HepG2 (cell line): Measurements from ENCODE around the gene LMAN2. TPM values are rescaled to one million over a fixed set of nuclear protein-coding genes. Genes with fewer than 3 reads are reported as not detected.
A peak's percentile ranks its signal among the peaks of the same experiment; 100 is the strongest.

Source experiments
- ATAC-seq: fragments of 200-7000 bp; cut with Tn5 transposase; 3 replicates; pipeline ENCODE4 v1.9.1; 2020; ENCODE audit warnings: mild to moderate bottlenecking, moderate library complexity
- Bru-seq: library from RNA; stranded (reverse); fragments of 400-500 nt; gene quantifications from one replicate; lab custom pipeline; 2021; lab: Mats Ljungman, UMichigan
- BruChase-seq, 2 experiments: library from RNA; stranded (reverse); fragments of 400-500 nt; gene quantifications; one replicate each; lab custom pipeline; 2021; lab: Mats Ljungman, UMichigan
- BruUV-seq: library from RNA; stranded (reverse); fragments of 400-500 nt; replicated peaks from 2 replicates; lab custom pipeline; 2021; lab: Mats Ljungman, UMichigan
- CTCF ChIA-PET: fragments of 300-600 bp; formaldehyde crosslinking; extraction: SDS; loops from one replicate; lab custom pipeline; 2021; ENCODE audit warnings: low total read pairs, inconsistent platforms, low intra/inter-chr PET ratio; lab: Yijun Ruan, JAX
- POLR2A ChIA-PET: fragments of 350-600 bp; sonication (Branson Sonifier 250); formaldehyde crosslinking; loops from one replicate; lab custom pipeline; 2020; ENCODE audit warnings: antibody characterized with exemption, inconsistent platforms; lab: Yijun Ruan, JAX
- DNase-seq: peaks from one replicate; pipeline ENCODE4 v3.0.0-alpha.2; 2015; ENCODE audit warnings: low spot score
- FAIRE-seq: peaks from 3 replicates; lab custom pipeline; 2011; peaks lifted over from hg19 to GRCh38; lab: Jason Lieb, UNC
- H2AFZ ChIP-seq: one replicate; pipeline ENCODE4 v1.6.1; 2011; ENCODE audit warnings: low read length, inconsistent platforms
- H3K27ac ChIP-seq: fragments of 300-600 bp; 3 replicates; pipeline ENCODE4 v1.8.0; 2011; ENCODE audit warnings: mixed run types, mild to moderate bottlenecking, mixed read lengths, low read length, inconsistent platforms; ENCODE audit not compliant: insufficient read depth; ENCODE audit errors: extremely low read length
- H3K27me3 ChIP-seq, 2 experiments: fragments of 200-600 bp in 1 of 2; 2 replicates in 1 of 2; 3 replicates in 1 of 2; pipeline versions ENCODE4 v1.6.0 to v1.8.0; 2011; ENCODE audit warnings: low read length in 2 of 2, mild to moderate bottlenecking in 2 of 2, moderate library complexity in 2 of 2, inconsistent platforms in 1 of 2; ENCODE audit not compliant: insufficient read depth in 2 of 2, control insufficient read depth in 1 of 2
- H3K36me3 ChIP-seq, 2 experiments: fragments of 200-600 bp in 1 of 2; replicated peaks in 1 of 2; 2 replicates in 1 of 2; 3 replicates in 1 of 2; pipeline versions ENCODE4 v1.5.1 to v1.8.0; 2011; ENCODE audit warnings: low read length in 2 of 2, inconsistent platforms in 1 of 2; ENCODE audit not compliant: insufficient read depth in 2 of 2, control insufficient read depth in 1 of 2
- H3K4me1 ChIP-seq: 2 replicates; pipeline ENCODE4 v1.5.1; 2012; ENCODE audit warnings: low read length, inconsistent platforms; ENCODE audit not compliant: insufficient read depth
- H3K4me2 ChIP-seq: 2 replicates; pipeline ENCODE4 v1.6.0; 2011; ENCODE audit warnings: low read depth, low read length, inconsistent platforms
- H3K4me3 ChIP-seq, 3 experiments: fragments of 200-600 bp in 1 of 3; sonication (generic), shearing (Covaris generic) in 1 of 3; replicated peaks in 1 of 3; 2 replicates each; pipeline ENCODE4 v1.5.1; 2011 to 2016; ENCODE audit warnings: low read length in 3 of 3, inconsistent platforms in 2 of 3, low read depth in 2 of 3, mild to moderate bottlenecking in 2 of 3, control low read depth in 1 of 3, mixed read lengths in 1 of 3; ENCODE audit not compliant: insufficient read depth in 1 of 3
- H3K79me2 ChIP-seq: one replicate; pipeline ENCODE4 v1.6.1; 2011; ENCODE audit warnings: low read length, inconsistent platforms; ENCODE audit not compliant: insufficient read depth
- H3K9ac ChIP-seq: 2 replicates; pipeline ENCODE4 v1.6.0; 2011; ENCODE audit warnings: mild to moderate bottlenecking, low read depth, low read length, inconsistent platforms; ENCODE audit not compliant: insufficient read depth
- H3K9me3 ChIP-seq: 2 replicates; pipeline ENCODE4 v1.5.1; 2012; ENCODE audit warnings: mild to moderate bottlenecking, low read length
- H4K20me1 ChIP-seq: 2 replicates; pipeline ENCODE4 v1.6.0; 2011; ENCODE audit warnings: inconsistent platforms, mild to moderate bottlenecking, low read length, moderate library complexity; ENCODE audit not compliant: insufficient read depth
- CBX5 ChIP-seq: sonication (generic); formaldehyde crosslinking; IDR thresholded peaks from 2 replicates; pipeline ENCODE4 v1.4.0; 2020; ENCODE audit warnings: missing genetic modification reagents, borderline replicate concordance
- IRF2 ChIP-seq: IDR thresholded peaks from 2 replicates; pipeline ENCODE4 v1.6.1; 2018; ENCODE audit warnings: missing genetic modification reagents, missing compliant biosample characterization
- JUND ChIP-seq: sonication (generic); formaldehyde crosslinking; IDR thresholded peaks from 2 replicates; pipeline ENCODE4 v1.8.0; 2022; ENCODE audit warnings: mild to moderate bottlenecking, missing genetic modification reagents
- REPIN1 ChIP-seq: sonication (generic); formaldehyde crosslinking; IDR thresholded peaks from 2 replicates; pipeline ENCODE4 v1.8.0; 2022; ENCODE audit warnings: missing genetic modification reagents, low read depth, mild to moderate bottlenecking, borderline replicate concordance
- ZNF143 ChIP-seq: sonication (generic); formaldehyde crosslinking; IDR thresholded peaks from 2 replicates; pipeline ENCODE4 v1.4.0; 2020; ENCODE audit warnings: missing genetic modification reagents
- WGBS: methylation state at CpG from one replicate; pipeline ENCODE4 v1.1.6; 2017; ENCODE audit warnings: low lambda C conversion rate; 5-methylcytosine and 5-hydroxymethylcytosine counted together
- in situ Hi-C: cut with HindIII; loops from 2 replicates; pipeline ENCODE4 v1.10.0; 2017; ENCODE audit warnings: low pct_unique_long_range_greater_than_20kb; ENCODE audit not compliant: extremely low pct_ligation_motif_present
- intact Hi-C: fragments of 100-400 bp; cut with micrococcal nuclease; formaldehyde crosslinking; loops from one replicate; pipeline ENCODE4 v1.10.0; 2022; ENCODE audit not compliant: unreplicated experiment
- long read RNA-seq, 2 experiments: library from RNA in 1 of 2; library from polyadenylated mRNA in 1 of 2; stranded (forward) in 1 of 2; unstranded in 1 of 2; transcript quantifications; one replicate each; pipeline ENCODE4 v2.0.0, GENCODE V29; 2019 to 2022
- polyA minus RNA-seq, 3 experiments: library from RNA; depleted of rRNA, polyadenylated mRNA; stranded (reverse); fragments of >200 nt; gene quantifications; 2 replicates each; pipeline ENCODE4 v1.2.3, GENCODE V29; 2011; ENCODE audit warnings: low replicate concordance in 1 of 3
- polyA plus RNA-seq, 8 experiments: library from polyadenylated mRNA; depleted of rRNA in 3 of 8; stranded (reverse) in 7 of 8; unstranded in 1 of 8; fragments of >200 nt; fragmentation: Illumina TruSeq in 4 of 8; extraction: Trizol in 4 of 8; gene quantifications; 2 replicates each; pipeline versions ENCODE4 v1.2.1 to v1.2.3, GENCODE V29; 2011 to 2016; ENCODE audit warnings: low read depth in 4 of 8, missing spikeins in 1 of 8, mixed read lengths in 1 of 8; ENCODE audit not compliant: insufficient read depth in 1 of 8
- total RNA-seq, 5 experiments: library from RNA; depleted of rRNA; stranded (reverse); fragments of >200 nt; fragmentation: Illumina TruSeq; extraction: Trizol; gene quantifications; 2 replicates each; pipeline ENCODE4 v1.2.3, GENCODE V29; 2016; ENCODE audit warnings: low read depth in 1 of 5
- TF ChIP-seq, protein P1 (sequence below): sonication (generic); formaldehyde crosslinking; IDR thresholded peaks from 2 replicates; pipeline ENCODE4 v1.4.0; 2020; ENCODE audit warnings: missing genetic modification reagents
- TF ChIP-seq, protein P2 (sequence below): sonication (generic); formaldehyde crosslinking; IDR thresholded peaks from 2 replicates; pipeline ENCODE4 v1.5.0; 2020; ENCODE audit warnings: mild to moderate bottlenecking, missing genetic modification reagents
- TF ChIP-seq, protein P3 (sequence below): IDR thresholded peaks from 2 replicates; pipeline ENCODE4 v1.6.1; 2018; ENCODE audit warnings: missing genetic modification reagents

The LMAN2 gene, protein sequence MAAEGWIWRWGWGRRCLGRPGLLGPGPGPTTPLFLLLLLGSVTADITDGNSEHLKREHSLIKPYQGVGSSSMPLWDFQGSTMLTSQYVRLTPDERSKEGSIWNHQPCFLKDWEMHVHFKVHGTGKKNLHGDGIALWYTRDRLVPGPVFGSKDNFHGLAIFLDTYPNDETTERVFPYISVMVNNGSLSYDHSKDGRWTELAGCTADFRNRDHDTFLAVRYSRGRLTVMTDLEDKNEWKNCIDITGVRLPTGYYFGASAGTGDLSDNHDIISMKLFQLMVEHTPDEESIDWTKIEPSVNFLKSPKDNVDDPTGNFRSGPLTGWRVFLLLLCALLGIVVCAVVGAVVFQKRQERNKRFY
- total RNA-seq (2016; rRNA removed; fragmentation: Illumina TruSeq; extraction: Trizol) = 94.5 and 191 TPM in 2 replicates
- total RNA-seq (2016; cell fraction: cytosol; rRNA removed; fragmentation: Illumina TruSeq; extraction: Trizol; ENCODE audit: low read depth) = 72.5 and 74.4 TPM in 2 replicates
- 86.8 and 210 TPM in 2 replicates for total RNA-seq (2016; cell fraction: insoluble cytoplasmic fraction; rRNA removed; fragmentation: Illumina TruSeq; extraction: Trizol)
- 109 and 128 TPM in 2 replicates for total RNA-seq (2016; cell fraction: membrane; rRNA removed; fragmentation: Illumina TruSeq; extraction: Trizol)
- total RNA-seq (2016; cell fraction: nucleus; rRNA removed; fragmentation: Illumina TruSeq; extraction: Trizol) = 152 and 179 TPM in 2 replicates
- 193 and 197 TPM in 2 replicates for polyA plus RNA-seq (2011; rRNA removed)
- 220 and 352 TPM in 2 replicates for polyA plus RNA-seq (2011; cell fraction: cytosol; rRNA removed)
- polyA plus RNA-seq (2011; cell fraction: nucleus; rRNA removed) = 256 and 281 TPM in 2 replicates
- polyA plus RNA-seq (2012) = 71.8 and 108 TPM in 2 replicates
- 82.2 and 93.0 TPM in 2 replicates for polyA plus RNA-seq (2016; cell fraction: cytosol; fragmentation: Illumina TruSeq; extraction: Trizol; ENCODE audit: low read depth)
- 90.8 and 112 TPM in 2 replicates for polyA plus RNA-seq (2016; cell fraction: insoluble cytoplasmic fraction; fragmentation: Illumina TruSeq; extraction: Trizol; ENCODE audit: low read depth)
- 103 and 135 TPM in 2 replicates for polyA plus RNA-seq (2016; cell fraction: membrane; fragmentation: Illumina TruSeq; extraction: Trizol; ENCODE audit: low read depth)
- 241 and 283 TPM in 2 replicates for polyA plus RNA-seq (2016; cell fraction: nucleus; fragmentation: Illumina TruSeq; extraction: Trizol; ENCODE audit: insufficient read depth, low read depth)
- 353 and 575 TPM in 2 replicates for polyA minus RNA-seq (2011; rRNA and poly(A)+ RNA removed; ENCODE audit: low replicate concordance)
- polyA minus RNA-seq (2011; cell fraction: cytosol; rRNA and poly(A)+ RNA removed) = 147 and 182 TPM in 2 replicates
- 87.0 and 96.2 TPM in 2 replicates for polyA minus RNA-seq (2011; cell fraction: nucleus; rRNA and poly(A)+ RNA removed)
- percentile 78 among the genes with signal in this experiment for Bru-seq, nascent RNA
- BruChase-seq, experiment 1, labeled RNA remaining after a 6-hour chase = percentile 82 among the genes with signal in this experiment
- percentile 75 among the genes with signal in this experiment for BruChase-seq, experiment 2, labeled RNA remaining after a 2-hour chase
- long read RNA-seq, experiment 1, transcript LMAN2-208 (8 exons, 1,149 nt) = minor isoform, 7 of 431 reads
- long read RNA-seq, experiment 1, transcript LMAN2-201 (8 exons, 1,800 nt) = major isoform, 395 of 431 reads
- long read RNA-seq, experiment 1, partial matches to known transcripts = 10 of 431 reads
- long read RNA-seq, experiment 1, other reads (novel, unspliced or antisense) = 16 of 431 reads
- long read RNA-seq, experiment 2, transcript LMAN2-201 (8 exons, 1,800 nt) = major isoform, 226 of 298 reads
- long read RNA-seq, experiment 2, partial matches to known transcripts = 24 of 298 reads
- long read RNA-seq, experiment 2, other reads (novel, unspliced or antisense) = 41 of 298 reads

DNA sequence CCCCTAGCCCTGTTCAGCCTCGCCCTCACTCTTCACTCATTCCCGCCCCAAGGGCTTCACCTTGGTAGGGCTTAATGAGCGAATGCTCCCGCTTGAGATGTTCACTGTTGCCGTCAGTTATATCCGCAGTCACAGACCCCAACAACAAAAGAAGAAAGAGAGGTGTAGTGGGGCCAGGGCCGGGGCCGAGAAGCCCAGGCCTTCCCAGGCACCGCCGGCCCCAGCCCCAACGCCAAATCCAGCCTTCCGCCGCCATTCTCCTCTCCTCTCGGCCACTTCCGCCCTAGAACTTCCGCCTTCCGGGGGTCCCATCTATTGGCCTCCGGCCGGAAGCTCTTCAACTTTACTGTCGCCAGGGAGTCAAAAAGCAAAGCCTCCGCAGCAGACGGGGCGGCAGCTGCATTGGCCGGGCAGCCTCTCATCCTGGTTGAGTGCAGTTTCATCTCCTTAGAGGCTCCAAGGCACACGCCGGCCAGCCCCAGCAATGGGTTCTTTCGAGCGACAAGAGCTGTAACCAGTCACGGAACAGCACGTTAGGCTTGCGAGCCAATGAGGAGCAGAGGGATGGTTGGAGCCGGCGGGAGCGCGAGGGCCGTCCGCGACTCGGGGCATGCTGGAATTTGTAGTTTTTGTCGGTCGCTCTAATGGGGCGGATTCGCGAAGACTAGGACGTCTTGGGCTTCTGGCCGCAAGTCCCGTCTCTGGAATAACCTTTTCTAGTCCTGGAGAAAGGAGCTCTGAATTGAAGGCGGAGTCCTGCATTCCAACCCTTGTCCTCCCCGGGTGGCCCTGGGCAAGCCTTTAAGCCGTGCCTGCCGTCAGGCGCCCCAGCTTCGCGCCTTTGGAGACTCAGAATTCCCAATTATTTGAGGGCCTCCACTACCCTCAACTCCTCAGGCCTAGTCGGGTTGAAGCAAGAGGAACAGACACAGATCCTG lies at the start of gene LMAN2:
TSS of gene LMAN2 (minus strand) at position 277 of the 938 bp plus-strand sequence. CDS start at position 256, 21 bp downstream.
- in situ Hi-C loops = loop anchor here (25.0 kb wide), 1 partner anchor 814 kb away; the partner anchor contains the start of genes CDHR2 and RNF44
- peak; percentile 63 for FAIRE-seq
- TF ChIP-seq, protein P1, sequence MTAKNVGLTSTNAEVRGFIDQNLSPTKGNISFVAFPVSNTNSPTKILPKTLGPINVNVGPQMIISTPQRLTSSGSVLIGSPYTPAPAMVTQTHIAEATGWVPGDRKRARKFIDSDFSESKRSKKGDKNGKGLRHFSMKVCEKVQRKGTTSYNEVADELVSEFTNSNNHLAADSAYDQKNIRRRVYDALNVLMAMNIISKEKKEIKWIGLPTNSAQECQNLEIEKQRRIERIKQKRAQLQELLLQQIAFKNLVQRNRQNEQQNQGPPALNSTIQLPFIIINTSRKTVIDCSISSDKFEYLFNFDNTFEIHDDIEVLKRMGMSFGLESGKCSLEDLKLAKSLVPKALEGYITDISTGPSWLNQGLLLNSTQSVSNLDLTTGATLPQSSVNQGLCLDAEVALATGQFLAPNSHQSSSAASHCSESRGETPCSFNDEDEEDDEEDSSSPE (CRISPR knock-in tag) = peak; percentile 77
- TF ChIP-seq CBX5 (CRISPR knock-in tag) (peak; percentile 78; the same call in 1 of the 2 replicates), ZNF143 (peak; percentile 98), JUND (no peak), IRF2 (CRISPR knock-in tag) (peak; percentile 88), REPIN1 (peak; percentile 69)
- TF ChIP-seq, protein P2, sequence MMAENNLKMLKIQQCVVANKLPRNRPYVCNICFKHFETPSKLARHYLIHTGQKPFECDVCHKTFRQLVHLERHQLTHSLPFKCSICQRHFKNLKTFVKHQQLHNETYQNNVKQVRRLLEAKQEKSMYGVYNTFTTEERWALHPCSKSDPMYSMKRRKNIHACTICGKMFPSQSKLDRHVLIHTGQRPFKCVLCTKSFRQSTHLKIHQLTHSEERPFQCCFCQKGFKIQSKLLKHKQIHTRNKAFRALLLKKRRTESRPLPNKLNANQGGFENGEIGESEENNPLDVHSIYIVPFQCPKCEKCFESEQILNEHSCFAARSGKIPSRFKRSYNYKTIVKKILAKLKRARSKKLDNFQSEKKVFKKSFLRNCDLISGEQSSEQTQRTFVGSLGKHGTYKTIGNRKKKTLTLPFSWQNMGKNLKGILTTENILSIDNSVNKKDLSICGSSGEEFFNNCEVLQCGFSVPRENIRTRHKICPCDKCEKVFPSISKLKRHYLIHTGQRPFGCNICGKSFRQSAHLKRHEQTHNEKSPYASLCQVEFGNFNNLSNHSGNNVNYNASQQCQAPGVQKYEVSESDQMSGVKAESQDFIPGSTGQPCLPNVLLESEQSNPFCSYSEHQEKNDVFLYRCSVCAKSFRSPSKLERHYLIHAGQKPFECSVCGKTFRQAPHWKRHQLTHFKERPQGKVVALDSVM (CRISPR knock-in tag) = peak; percentile 23; the same call in 1 of the 2 replicates
- TF ChIP-seq, protein P3, sequence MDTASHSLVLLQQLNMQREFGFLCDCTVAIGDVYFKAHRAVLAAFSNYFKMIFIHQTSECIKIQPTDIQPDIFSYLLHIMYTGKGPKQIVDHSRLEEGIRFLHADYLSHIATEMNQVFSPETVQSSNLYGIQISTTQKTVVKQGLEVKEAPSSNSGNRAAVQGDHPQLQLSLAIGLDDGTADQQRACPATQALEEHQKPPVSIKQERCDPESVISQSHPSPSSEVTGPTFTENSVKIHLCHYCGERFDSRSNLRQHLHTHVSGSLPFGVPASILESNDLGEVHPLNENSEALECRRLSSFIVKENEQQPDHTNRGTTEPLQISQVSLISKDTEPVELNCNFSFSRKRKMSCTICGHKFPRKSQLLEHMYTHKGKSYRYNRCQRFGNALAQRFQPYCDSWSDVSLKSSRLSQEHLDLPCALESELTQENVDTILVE (CRISPR knock-in tag) = no peak; the same call in 1 of the 2 replicates

More for the DNA sequence above, at the start of gene LMAN2:
- H3K9me3 ChIP-seq = no peaks in the 10 kb centered on the region
- peaks cover 86% of the 10 kb centered on the region for H3K4me1 ChIP-seq
- peak within 1 kb of the TSS; percentile 66 for H2AFZ ChIP-seq
- peak within 1 kb of the TSS; percentile 92 to 98 (median 93) for H3K4me3 ChIP-seq
- ATAC-seq (peak; percentile 97), DNase-seq (peak; percentile 91)
- H3K9ac ChIP-seq = peak within 1 kb of the TSS; percentile 95
- H3K27ac ChIP-seq = peak within 1 kb of the TSS; percentile 94
- H4K20me1 ChIP-seq = no peaks in the 10 kb centered on the region
- H3K4me2 ChIP-seq = peak within 1 kb of the TSS; percentile 94
- BruUV-seq = TSS peak; percentile 77
- ChIA-PET CTCF (no interaction called here), POLR2A (interaction anchor here (0.8 to 6.8 kb wide), 16 partner anchors 10 to 264 kb away, joined by 3 to 84 read pairs (median 4); partner anchors contain the start of genes GRK6, PRELID1 and RAB24)
- intact Hi-C loops = no loop called here
- H3K36me3 ChIP-seq = peaks cover 6 to 9% of the 10 kb centered on the region in 2 experiments
- H3K79me2 ChIP-seq = peaks cover 43% of the 10 kb centered on the region
- WGBS = 14% methylated on average over 27 of the region's 55 CpGs
- no peaks in the 10 kb centered on the region; a peak in 1 of 5 replicates for H3K27me3 ChIP-seq
